ENCODE data around the gene OTOGL. TPM values are rescaled to one million over a fixed set of nuclear protein-coding genes. Genes with fewer than 3 reads are reported as not detected.

OTOGL gene
- total RNA-seq, 3 donors from 2014 or later: 0.16 to 1.3 (median 0.59) TPM

GRCh38 chr12:80151131-80151530 is 51.8 kb downstream of the OTOGL start:
- no peaks in the 10 kb centered on the region for H3K9me3 ChIP-seq
- TF ChIP-seq POLR2A (IDR thresholded peaks at IDR 0.05) (no peak), POLR2AphosphoS5 (IDR thresholded peaks at IDR 0.05) (no peak), CTCF (IDR thresholded peaks at IDR 0.05) (no peak)
- no peaks in the 10 kb centered on the region for H3K4me1 ChIP-seq
- H3K36me3 ChIP-seq: no peaks in the 10 kb centered on the region
- no peak for DNase-seq (ENCODE audit: low spot score in 2 of 2)
- H3K4me3 ChIP-seq: no peak overlapping the region
- intact Hi-C loops (cut with DNase I; ENCODE audit: low total_unique reads): no loop called here
- no peak overlapping the region for H3K27ac ChIP-seq
- H3K27me3 ChIP-seq: no peaks in the 10 kb centered on the region

DNA sequence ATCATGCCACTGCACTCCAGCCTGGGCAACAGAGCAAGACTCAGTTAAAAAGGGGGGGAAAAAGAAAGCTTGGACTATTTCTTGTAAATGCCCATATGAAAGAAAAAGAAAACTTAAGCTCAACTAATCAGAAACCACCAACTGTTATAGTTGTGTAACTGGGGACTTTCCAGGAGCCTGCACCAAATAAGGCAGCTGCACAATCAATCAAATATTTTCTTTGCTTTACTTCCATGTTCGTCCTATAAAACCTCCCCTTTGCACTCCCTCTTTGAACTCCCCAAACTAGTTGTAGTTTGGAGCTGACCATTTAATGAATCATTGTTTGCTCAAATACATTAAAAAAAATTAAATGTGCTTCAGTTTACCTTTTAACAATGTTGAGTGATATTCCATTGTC is 54.9 kb downstream of the OTOGL start:
- no peaks in the 10 kb centered on the region for H3K9me3 ChIP-seq
- H3K4me1 ChIP-seq: no peaks in the 10 kb centered on the region
- no peak for DNase-seq (ENCODE audit: low spot score in 2 of 2)
- no peak for TF ChIP-seq POLR2AphosphoS5 (IDR thresholded peaks at IDR 0.05)
- TF ChIP-seq CTCF (IDR thresholded peaks at IDR 0.05): no peak
- no peak for TF ChIP-seq POLR2A (IDR thresholded peaks at IDR 0.05)
- no peak overlapping the region for H3K4me3 ChIP-seq
- intact Hi-C loops (cut with DNase I; ENCODE audit: low total_unique reads): no loop called here
- H3K27ac ChIP-seq: no peak overlapping the region
- H3K27me3 ChIP-seq: no peaks in the 10 kb centered on the region
- H3K36me3 ChIP-seq: no peaks in the 10 kb centered on the region

DNA sequence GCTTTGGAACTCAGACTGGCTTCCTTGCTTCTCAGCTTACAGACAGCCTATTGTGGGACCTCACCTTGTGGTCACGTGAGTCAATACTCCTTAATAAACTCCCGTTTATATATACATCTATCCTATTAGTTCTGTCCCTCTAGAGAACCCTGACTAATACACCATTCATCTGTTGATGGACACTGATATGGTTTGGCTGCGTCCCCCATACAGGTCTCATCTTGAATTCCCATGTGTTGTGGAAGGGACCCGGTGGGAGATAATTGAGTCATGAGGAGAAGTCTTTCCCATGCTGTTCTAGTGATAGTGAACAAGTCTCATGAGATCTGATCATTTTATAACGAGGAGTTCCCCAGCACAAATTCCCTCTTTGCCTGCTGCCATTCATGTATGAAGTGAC is 57.0 kb downstream of the OTOGL start:
- Histone ChIP-seq H3K27ac (no peak overlapping the region), H3K9me3 (no peaks in the 10 kb centered on the region), H3K27me3 (no peaks in the 10 kb centered on the region), H3K4me3 (no peak overlapping the region), H3K4me1 (no peaks in the 10 kb centered on the region), H3K36me3 (no peaks in the 10 kb centered on the region)
- TF ChIP-seq POLR2A (IDR thresholded peaks at IDR 0.05): no peak
- no peak for TF ChIP-seq POLR2AphosphoS5 (IDR thresholded peaks at IDR 0.05)
- no peak for TF ChIP-seq CTCF (IDR thresholded peaks at IDR 0.05)
- intact Hi-C loops (cut with DNase I; ENCODE audit: low total_unique reads): no loop called here
- no peak for DNase-seq (ENCODE audit: low spot score in 2 of 2)

DNA sequence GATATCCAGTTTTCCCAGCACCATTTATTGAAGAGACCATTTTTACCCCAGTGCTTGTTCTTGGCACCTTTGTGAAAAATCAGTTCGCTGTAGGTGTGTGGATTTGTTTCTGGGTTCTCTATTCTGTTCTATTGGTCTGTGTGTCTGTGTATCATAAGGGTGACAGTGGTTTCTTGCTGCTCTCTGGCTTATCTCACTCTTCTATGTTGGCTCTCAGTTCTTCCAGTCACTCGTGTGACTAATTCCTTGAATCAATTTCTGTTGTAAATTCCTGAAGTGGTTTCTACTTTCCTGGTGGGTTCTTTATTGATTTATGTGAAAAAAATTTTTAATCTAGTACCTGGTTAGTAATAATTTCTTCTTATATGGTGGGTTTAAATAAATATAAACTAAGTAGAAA is 58.3 kb downstream of the OTOGL start:
- Histone ChIP-seq H3K9me3 (no peaks in the 10 kb centered on the region), H3K4me3 (no peak overlapping the region), H3K27me3 (no peaks in the 10 kb centered on the region), H3K27ac (no peak overlapping the region), H3K36me3 (no peaks in the 10 kb centered on the region), H3K4me1 (no peaks in the 10 kb centered on the region)
- intact Hi-C loops (cut with DNase I; ENCODE audit: low total_unique reads): no loop called here
- no peak for DNase-seq (ENCODE audit: low spot score in 2 of 2)
- TF ChIP-seq CTCF (IDR thresholded peaks at IDR 0.05) (no peak), POLR2A (IDR thresholded peaks at IDR 0.05) (no peak)

DNA sequence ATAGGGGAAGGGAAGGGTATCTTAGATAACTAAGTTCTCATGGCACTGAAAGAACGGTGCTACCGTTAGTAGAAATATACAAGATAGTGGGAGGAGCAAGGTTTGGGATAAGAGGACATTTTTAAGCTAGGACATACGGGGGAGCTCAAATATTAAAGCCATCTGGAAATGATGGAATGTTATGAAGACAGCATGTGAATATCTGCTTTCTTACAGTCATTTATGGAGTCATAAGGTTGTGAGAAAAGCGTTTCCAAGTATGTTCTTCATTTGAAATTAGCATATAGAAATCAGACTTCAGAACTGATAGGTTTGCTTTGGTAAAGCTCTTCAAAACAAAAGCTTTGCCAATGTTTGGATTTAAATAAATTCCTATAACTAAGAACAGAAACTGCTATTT is 62.3 kb downstream of the OTOGL start:
- TF ChIP-seq CTCF (IDR thresholded peaks at IDR 0.05): no peak
- TF ChIP-seq POLR2AphosphoS5 (IDR thresholded peaks at IDR 0.05): no peak
- Histone ChIP-seq H3K27ac (no peak overlapping the region), H3K4me1 (no peaks in the 10 kb centered on the region), H3K4me3 (no peak overlapping the region), H3K36me3 (no peaks in the 10 kb centered on the region), H3K27me3 (no peaks in the 10 kb centered on the region), H3K9me3 (no peaks in the 10 kb centered on the region)
- no peak for DNase-seq (ENCODE audit: low spot score in 2 of 2)
- intact Hi-C loops (cut with DNase I; ENCODE audit: low total_unique reads): no loop called here

Measured in breast epithelium (tissue), 4 donors.